H9 (cell line): ENCODE data around the gene HPF1. TPM values are rescaled to one million over a fixed set of nuclear protein-coding genes. Genes with fewer than 3 reads are reported as not detected.

Experiments used
- DNase-seq: peaks from one replicate; pipeline ENCODE4 v3.0.0-alpha.2; 2017
- H2AFZ ChIP-seq: one replicate; pipeline ENCODE4 v1.6.1; 2013; ENCODE audit warnings: mild to moderate bottlenecking, low read length, control low read depth, moderate library complexity
- H2AK5ac ChIP-seq: 2 replicates; pipeline ENCODE4 v1.6.1; 2013; ENCODE audit warnings: low read length, control low read depth, mixed read lengths; ENCODE audit not compliant: insufficient read length
- H2BK120ac ChIP-seq: one replicate; pipeline ENCODE4 v1.6.1; 2013; ENCODE audit warnings: low read depth, mild to moderate bottlenecking, low read length, control low read depth, inconsistent platforms; ENCODE audit not compliant: poor library complexity, severe bottlenecking
- H2BK12ac ChIP-seq: 2 replicates; pipeline ENCODE4 v1.6.1; 2013; ENCODE audit warnings: low read length, control low read depth, mixed read lengths, low read depth; ENCODE audit not compliant: insufficient read length
- H2BK15ac ChIP-seq: 2 replicates; pipeline ENCODE4 v1.6.1; 2013; ENCODE audit warnings: low read depth, low read length, control low read depth
- H2BK20ac ChIP-seq: one replicate; pipeline ENCODE4 v1.6.1; 2013; ENCODE audit warnings: low read depth, mild to moderate bottlenecking, low read length, control low read depth, inconsistent platforms; ENCODE audit not compliant: poor library complexity, severe bottlenecking
- H2BK5ac ChIP-seq: 2 replicates; pipeline ENCODE4 v1.6.1; 2013; ENCODE audit warnings: low read length, control low read depth, mixed read lengths; ENCODE audit not compliant: insufficient read length
- H3K14ac ChIP-seq: 2 replicates; pipeline ENCODE4 v1.6.1; 2013; ENCODE audit warnings: low read length, control low read depth; ENCODE audit not compliant: insufficient read depth
- H3K18ac ChIP-seq: 2 replicates; pipeline ENCODE4 v1.6.1; 2013; ENCODE audit warnings: low read depth, mild to moderate bottlenecking, mixed read lengths, low read length, control low read depth; ENCODE audit not compliant: insufficient read length
- H3K23ac ChIP-seq: 2 replicates; pipeline ENCODE4 v1.6.1; 2013; ENCODE audit warnings: low read length, control low read depth, mixed read lengths, low read depth; ENCODE audit not compliant: insufficient read length
- H3K23me2 ChIP-seq: 2 replicates; pipeline ENCODE4 v1.6.1; 2013; ENCODE audit warnings: low read depth, mild to moderate bottlenecking, mixed read lengths, low read length, control low read depth; ENCODE audit not compliant: insufficient read length, poor library complexity, severe bottlenecking
- H3K27ac ChIP-seq: 2 replicates; pipeline ENCODE4 v1.5.1; 2013; ENCODE audit warnings: low read length, control low read depth, mixed read lengths, low read depth; ENCODE audit not compliant: insufficient read length
- H3K27me3 ChIP-seq: 2 replicates; pipeline ENCODE4 v1.6.1; 2013; ENCODE audit warnings: low read length, control low read depth, inconsistent platforms; ENCODE audit not compliant: insufficient read depth
- H3K4ac ChIP-seq: 2 replicates; pipeline ENCODE4 v1.6.1; 2013; ENCODE audit warnings: low read depth, mild to moderate bottlenecking, control low read depth, inconsistent platforms, low read length, moderate library complexity
- H3K4me1 ChIP-seq: 2 replicates; pipeline ENCODE4 v1.6.1; 2013; ENCODE audit warnings: low read length, control low read depth, inconsistent platforms; ENCODE audit not compliant: insufficient read depth
- H3K4me2 ChIP-seq: 2 replicates; pipeline ENCODE4 v1.6.1; 2013; ENCODE audit warnings: low read length, control low read depth, mixed read lengths; ENCODE audit not compliant: insufficient read length, insufficient read depth
- H3K56ac ChIP-seq: 2 replicates; pipeline ENCODE4 v1.6.1; 2013; ENCODE audit warnings: low read depth, mild to moderate bottlenecking, mixed read lengths, low read length, control low read depth; ENCODE audit not compliant: insufficient read length
- H3K79me1 ChIP-seq: 2 replicates; pipeline ENCODE4 v1.6.1; 2013; ENCODE audit warnings: low read depth, mild to moderate bottlenecking, moderate library complexity, low read length, control low read depth, inconsistent platforms; ENCODE audit not compliant: insufficient read depth, poor library complexity, severe bottlenecking
- H3K79me2 ChIP-seq: 2 replicates; pipeline ENCODE4 v1.6.1; 2013; ENCODE audit warnings: low read length, control low read depth, inconsistent platforms; ENCODE audit not compliant: insufficient read depth
- H3K9ac ChIP-seq: 2 replicates; pipeline ENCODE4 v1.6.1; 2013; ENCODE audit warnings: low read length, control low read depth, mixed read lengths; ENCODE audit not compliant: insufficient read length; ENCODE audit errors: extremely low read depth
- H3K9me3 ChIP-seq: one replicate; pipeline ENCODE4 v1.6.1; 2013; ENCODE audit warnings: low read depth, low read length, inconsistent platforms; ENCODE audit not compliant: control insufficient read depth
- H3T11ph ChIP-seq: one replicate; pipeline ENCODE4 v1.6.1; 2013; ENCODE audit warnings: mild to moderate bottlenecking, low read length, control low read depth, inconsistent platforms
- H4K20me1 ChIP-seq: one replicate; pipeline ENCODE4 v1.6.1; 2013; ENCODE audit not compliant: control insufficient read depth, insufficient read length, insufficient read depth
- H4K5ac ChIP-seq: 2 replicates; pipeline ENCODE4 v1.6.1; 2013; ENCODE audit warnings: low read depth, mild to moderate bottlenecking, mixed read lengths, low read length, control low read depth; ENCODE audit not compliant: insufficient read length
- H4K8ac ChIP-seq: replicated peaks from 2 replicates; pipeline ENCODE4 v1.6.1; 2013; ENCODE audit warnings: low read length, control low read depth, mixed read lengths, low read depth; ENCODE audit not compliant: insufficient read length
- H4K91ac ChIP-seq: 2 replicates; pipeline ENCODE4 v1.6.1; 2013; ENCODE audit warnings: low read depth, mild to moderate bottlenecking, moderate library complexity, mixed read lengths, low read length, control low read depth; ENCODE audit not compliant: insufficient read length
- H3K27ac Mint-ChIP-seq, 3 experiments: 2 replicates in 2 of 3; 3 replicates in 1 of 3; pipeline ENCODE4 v1.8.0; 2020 to 2021; ENCODE audit warnings: mixed read lengths in 3 of 3, mild to moderate bottlenecking in 1 of 3, moderate library complexity in 1 of 3
- H3K27me3 Mint-ChIP-seq: 2 replicates; pipeline ENCODE4 v1.8.0; 2021; ENCODE audit warnings: low read depth, mild to moderate bottlenecking, moderate library complexity, mixed read lengths
- H3K36me3 Mint-ChIP-seq, 3 experiments: 2 replicates in 2 of 3; 3 replicates in 1 of 3; pipeline ENCODE4 v1.8.0; 2020 to 2021; ENCODE audit warnings: low read depth in 3 of 3, mixed read lengths in 3 of 3; ENCODE audit not compliant: insufficient read depth in 1 of 3
- H3K4me1 Mint-ChIP-seq, 2 experiments: 2 replicates each; pipeline ENCODE4 v1.8.0; 2020; ENCODE audit warnings: mixed read lengths in 2 of 2
- H3K4me3 Mint-ChIP-seq, 2 experiments: 2 replicates in 1 of 2; 3 replicates in 1 of 2; pipeline ENCODE4 v1.8.0; 2020 to 2021; ENCODE audit warnings: mild to moderate bottlenecking in 2 of 2, mixed read lengths in 2 of 2, moderate library complexity in 1 of 2
- H3K9me3 Mint-ChIP-seq, 2 experiments: 2 replicates in 1 of 2; 3 replicates in 1 of 2; pipeline ENCODE4 v1.8.0; 2020; ENCODE audit warnings: mild to moderate bottlenecking in 2 of 2, mixed read lengths in 2 of 2, moderate library complexity in 1 of 2
- WGBS: extraction: QIAGEN DNeasy Blood & Tissue Kit; methylation state at CpG from one replicate; pipeline ENCODE4 v1.1.7; 2013; ENCODE audit warnings: missing lambda C conversion rate, low lambda C conversion rate, mixed read lengths; ENCODE audit not compliant: insufficient read length; ENCODE audit errors: extremely low coverage; 5-methylcytosine and 5-hydroxymethylcytosine counted together
- total RNA-seq: library from RNA; stranded (reverse); gene quantifications from 2 replicates; pipeline ENCODE4 v1.2.1, GENCODE V29; 2021
- TF ChIP-seq, protein P1 (sequence below): fragments of 200-600 bp; sonication (generic); conservative IDR thresholded peaks from 3 replicates; pipeline ENCODE4 v1.8.0; 2021; ENCODE audit warnings: antibody characterized with exemption, mild to moderate bottlenecking

Gene HPF1
- total RNA-seq, 1 experiment from 2014 or later = 32.1 TPM

DNA sequence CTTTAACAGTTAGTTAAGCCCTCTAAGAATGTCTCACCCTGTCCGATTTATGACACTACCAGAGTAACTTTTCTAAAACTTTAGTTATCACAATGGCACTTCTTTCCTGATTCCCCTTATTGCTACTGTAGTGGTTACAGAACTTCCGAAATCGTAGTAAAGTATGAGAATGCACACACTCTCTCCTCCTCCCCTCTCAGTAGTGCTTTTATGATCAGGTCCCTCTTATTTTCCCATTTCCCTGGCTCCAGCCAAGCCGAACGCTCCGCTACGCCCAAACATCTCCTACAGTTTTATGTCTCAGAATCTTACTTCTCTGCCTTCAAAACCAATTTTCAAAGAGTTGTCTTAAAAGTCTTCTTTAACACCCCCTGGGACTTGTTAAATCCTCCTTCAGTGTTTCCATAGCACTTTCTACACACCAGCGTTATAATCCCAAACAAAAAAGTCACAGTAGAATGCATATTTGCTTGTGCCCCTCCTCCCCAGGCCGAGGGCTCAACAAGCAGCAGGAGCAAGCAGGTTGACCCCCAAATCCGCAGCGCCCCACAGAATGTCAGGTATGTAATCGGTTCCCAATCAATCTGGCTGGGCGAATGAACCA lies 671 bp downstream of the HPF1 start:
- TF ChIP-seq, protein P1, sequence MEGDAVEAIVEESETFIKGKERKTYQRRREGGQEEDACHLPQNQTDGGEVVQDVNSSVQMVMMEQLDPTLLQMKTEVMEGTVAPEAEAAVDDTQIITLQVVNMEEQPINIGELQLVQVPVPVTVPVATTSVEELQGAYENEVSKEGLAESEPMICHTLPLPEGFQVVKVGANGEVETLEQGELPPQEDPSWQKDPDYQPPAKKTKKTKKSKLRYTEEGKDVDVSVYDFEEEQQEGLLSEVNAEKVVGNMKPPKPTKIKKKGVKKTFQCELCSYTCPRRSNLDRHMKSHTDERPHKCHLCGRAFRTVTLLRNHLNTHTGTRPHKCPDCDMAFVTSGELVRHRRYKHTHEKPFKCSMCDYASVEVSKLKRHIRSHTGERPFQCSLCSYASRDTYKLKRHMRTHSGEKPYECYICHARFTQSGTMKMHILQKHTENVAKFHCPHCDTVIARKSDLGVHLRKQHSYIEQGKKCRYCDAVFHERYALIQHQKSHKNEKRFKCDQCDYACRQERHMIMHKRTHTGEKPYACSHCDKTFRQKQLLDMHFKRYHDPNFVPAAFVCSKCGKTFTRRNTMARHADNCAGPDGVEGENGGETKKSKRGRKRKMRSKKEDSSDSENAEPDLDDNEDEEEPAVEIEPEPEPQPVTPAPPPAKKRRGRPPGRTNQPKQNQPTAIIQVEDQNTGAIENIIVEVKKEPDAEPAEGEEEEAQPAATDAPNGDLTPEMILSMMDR = no peak
- no CpG with 5 or more reads among the region's 13 CpGs for WGBS
- peak overlapping the region; percentile 90; the same call in 1 of the 2 replicates for H3K14ac ChIP-seq
- H3K27me3 ChIP-seq = no peaks in the 10 kb centered on the region
- no peak overlapping the region for H4K91ac ChIP-seq
- Mint-ChIP-seq H3K4me1 (peaks cover 27 to 30% of the 10 kb centered on the region in 2 experiments), H3K9me3 (no peaks in the 10 kb centered on the region), H3K27me3 (peaks cover 10% of the 10 kb centered on the region), H3K4me3 (peak overlapping the region; percentile 87 to 92), H3K36me3 (peaks cover 0 to 6% (median 4%) of the 10 kb centered on the region in 3 experiments; a peak in 4 of 7 replicates), H3K27ac (peak overlapping the region; percentile 70 to 89 (median 88))
- H2BK120ac ChIP-seq = no peak overlapping the region
- peak overlapping the region; percentile 89 for H3K4me2 ChIP-seq
- H3K79me2 ChIP-seq = no peaks in the 10 kb centered on the region; the same call in 1 of the 2 replicates
- peak overlapping the region; percentile 85 for H3K18ac ChIP-seq
- H2BK15ac ChIP-seq = no peak overlapping the region
- no peak overlapping the region for H2AK5ac ChIP-seq
- no peak overlapping the region for H4K8ac ChIP-seq
- no peak overlapping the region for H2BK12ac ChIP-seq
- H3K23ac ChIP-seq = no peak overlapping the region
- H3K9me3 ChIP-seq = no peaks in the 10 kb centered on the region
- DNase-seq = no peak
- no peak overlapping the region for H2BK20ac ChIP-seq
- H3K56ac ChIP-seq = no peak overlapping the region
- H3K27ac ChIP-seq = no peak overlapping the region
- no peak overlapping the region for H2BK5ac ChIP-seq
- H4K5ac ChIP-seq = no peak overlapping the region
- no peaks in the 10 kb centered on the region for H3K79me1 ChIP-seq
- H4K20me1 ChIP-seq = no peaks in the 10 kb centered on the region
- H3T11ph ChIP-seq = no peak overlapping the region
- H3K23me2 ChIP-seq = peaks cover 9% of the 10 kb centered on the region
- H2AFZ ChIP-seq = no peak overlapping the region
- peaks cover 2% of the 10 kb centered on the region; the same call in 1 of the 2 replicates for H3K4me1 ChIP-seq
- no peak overlapping the region for H3K4ac ChIP-seq
- peak overlapping the region; percentile 83 for H3K9ac ChIP-seq
